ENCODE data around the gene TPD52L2. TPM values are rescaled to one million over a fixed set of nuclear protein-coding genes. Genes with fewer than 3 reads are reported as not detected.

The TPD52L2 gene
- total RNA-seq, 1 donor from 2014 or later, result 78.0 TPM

- ATAC-seq, result no peak
- DNase-seq, result no peak
- intact Hi-C loops (cut with micrococcal nuclease), result no loop called here
These were observed 24.5 kb downstream of the TPD52L2 start for GRCh38 chr20:63889241-63890200.

- intact Hi-C loops (cut with micrococcal nuclease), result no loop called here
- ATAC-seq (no peak), DNase-seq (no peak)
These were observed 25.1 kb downstream of the TPD52L2 start for GRCh38 chr20:63890201-63890576.

DNA sequence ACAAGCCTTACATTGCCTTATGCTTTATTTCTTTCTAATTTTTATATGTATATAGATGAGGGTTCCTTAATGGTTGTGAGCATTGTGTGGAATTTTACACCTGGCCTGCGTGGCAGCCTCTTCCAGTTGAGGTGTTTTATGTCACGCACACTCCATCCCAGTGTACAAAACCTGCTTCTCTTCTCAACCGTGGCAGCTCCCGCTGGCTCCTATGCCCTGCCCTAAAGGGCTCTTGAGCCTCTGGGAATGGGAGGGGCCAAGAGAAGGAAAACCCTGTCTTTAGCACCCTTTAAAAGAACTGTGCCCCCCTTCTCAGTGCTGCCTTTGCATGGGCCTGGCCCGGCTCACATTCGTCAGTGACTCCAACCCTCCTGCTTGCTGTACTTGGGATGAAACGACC lies 25.5 kb downstream of the TPD52L2 start:
- no peak for DNase-seq
- ATAC-seq, result no peak

DNA sequence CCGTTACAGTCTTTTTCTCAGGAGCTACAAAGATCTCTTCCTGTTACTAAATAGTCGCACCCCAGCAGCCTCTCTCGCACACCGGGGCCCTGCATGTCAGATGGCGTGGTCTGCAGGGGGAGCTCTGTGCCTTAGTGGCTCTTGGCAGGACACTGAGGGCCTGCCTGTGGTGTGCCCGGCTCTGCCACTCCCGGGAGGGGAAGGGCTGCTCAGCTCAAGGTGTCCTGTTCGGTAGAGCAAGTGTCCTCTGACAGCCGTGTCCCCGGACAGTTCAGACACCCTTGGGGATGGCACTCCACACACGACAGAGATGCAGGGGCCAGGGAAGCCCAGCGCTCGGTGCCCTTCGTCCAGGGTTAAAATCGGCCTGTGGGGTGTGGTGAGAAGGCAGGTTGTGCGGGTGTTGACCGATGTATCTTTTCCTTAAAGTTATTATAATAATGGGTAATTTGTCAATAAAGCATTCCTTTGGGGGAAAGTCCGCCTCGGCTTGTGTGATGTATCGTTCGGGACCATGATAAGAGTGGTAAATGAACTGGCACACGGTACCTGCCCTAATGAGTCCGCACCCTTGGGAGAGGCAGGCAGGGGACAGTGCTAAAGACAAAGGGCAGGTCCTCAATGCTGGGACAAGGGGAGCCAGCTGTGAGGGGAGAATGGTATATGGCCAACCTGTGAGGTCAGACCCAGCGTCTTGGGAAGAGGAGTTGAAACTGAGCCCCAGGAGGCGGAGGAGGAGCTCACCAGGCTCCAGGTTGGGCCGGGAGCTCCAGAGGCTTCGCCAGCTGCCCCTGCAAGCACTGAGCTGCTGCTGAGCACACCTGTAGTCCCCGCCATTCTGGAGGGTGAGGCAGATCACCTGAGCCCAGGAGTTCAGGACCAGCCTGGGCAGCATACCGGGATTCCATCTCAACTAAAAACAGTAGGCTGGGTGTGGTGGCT lies 26.3 kb downstream of the TPD52L2 start:
- DNase-seq, result peak; percentile 41
- no peak for ATAC-seq
- intact Hi-C loops (cut with micrococcal nuclease), result no loop called here

More for the DNA sequence above, 25.5 kb downstream of the TPD52L2 start:
- intact Hi-C loops (cut with micrococcal nuclease), result no loop called here

DNA sequence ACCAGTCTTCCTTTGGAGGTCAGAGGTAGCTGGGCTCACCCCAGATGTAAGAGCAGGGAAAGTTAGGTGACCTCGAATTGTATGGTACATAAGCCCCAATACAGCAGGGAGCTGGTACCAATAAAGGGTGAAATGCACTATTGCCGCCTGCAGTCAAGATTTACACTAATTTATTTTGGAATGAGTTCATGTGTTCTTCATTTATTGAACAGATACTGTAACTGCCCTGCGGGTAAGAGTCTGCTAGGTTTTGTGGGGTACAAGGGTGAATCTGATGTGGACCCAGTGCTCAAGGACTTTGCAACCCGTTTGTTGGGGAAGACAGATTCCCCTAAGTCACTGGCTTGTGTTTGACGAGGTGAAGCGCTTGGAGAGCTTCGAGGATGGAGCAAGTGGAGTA lies 27.3 kb downstream of the TPD52L2 start:
- no peak for DNase-seq
- intact Hi-C loops (cut with micrococcal nuclease), result no loop called here
- ATAC-seq, result no peak

- intact Hi-C loops (cut with micrococcal nuclease), result no loop called here
- ATAC-seq (no peak), DNase-seq (no peak)
These were observed 28.9 kb downstream of the TPD52L2 start for GRCh38 chr20:63893999-63894357.

GRCh38 chr20:63894358-63895201 lies 29.5 kb downstream of the TPD52L2 start, which contains the start of gene DNAJC5:
Gene DNAJC5 (plus strand): TSS chr20:63895126. CDS start chr20:63928346, 33,220 bp downstream.
- ATAC-seq (peak; percentile 95), DNase-seq (peak; percentile 98)
- intact Hi-C loops (cut with micrococcal nuclease), result no loop called here

GRCh38 chr20:63895202-63895951 lies 30.3 kb downstream of the TPD52L2 start:
- intact Hi-C loops (cut with micrococcal nuclease), result no loop called here
- no peak for ATAC-seq
- DNase-seq, result no peak

GRCh38 chr20:63895952-63896263 lies 30.8 kb downstream of the TPD52L2 start:
- intact Hi-C loops (cut with micrococcal nuclease), result no loop called here
- ATAC-seq (no peak), DNase-seq (no peak)

GRCh38 chr20:63896264-63897105 lies 31.4 kb downstream of the TPD52L2 start:
- ATAC-seq, result peak; percentile 9
- intact Hi-C loops (cut with micrococcal nuclease), result no loop called here
- DNase-seq, result peak; percentile 74

- DNase-seq (no peak), ATAC-seq (no peak)
- intact Hi-C loops (cut with micrococcal nuclease), result no loop called here
These were observed 33.0 kb downstream of the TPD52L2 start for GRCh38 chr20:63897978-63898561.

- intact Hi-C loops (cut with micrococcal nuclease), result no loop called here
- DNase-seq (peak; percentile 49), ATAC-seq (no peak)
These were observed 34.0 kb downstream of the TPD52L2 start for GRCh38 chr20:63898882-63899558.

DNA sequence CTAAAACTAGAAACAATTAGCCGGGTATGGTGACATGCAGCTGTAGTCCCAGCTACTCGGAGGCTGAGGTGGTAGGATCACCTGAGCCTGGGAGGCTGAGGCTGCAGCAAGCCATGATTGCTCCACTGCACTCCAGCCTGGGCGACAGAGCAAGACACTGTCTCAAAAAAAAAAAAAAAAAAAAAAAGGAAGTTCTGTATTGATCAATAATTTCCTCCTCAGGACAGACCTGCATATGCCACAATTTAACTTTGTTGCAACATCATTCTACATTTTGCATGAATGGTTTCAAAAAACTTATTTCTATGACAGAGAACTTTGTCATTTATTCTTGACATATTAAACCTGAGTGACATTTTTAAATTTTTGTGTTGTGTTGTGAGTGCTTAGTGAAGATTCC lies 35.3 kb downstream of the TPD52L2 start:
- DNase-seq (no peak), ATAC-seq (no peak)
- intact Hi-C loops (cut with micrococcal nuclease), result no loop called here

- DNase-seq, result no peak
- intact Hi-C loops (cut with micrococcal nuclease), result no loop called here
These were observed 38.9 kb downstream of the TPD52L2 start for GRCh38 chr20:63903796-63904561.

DNA sequence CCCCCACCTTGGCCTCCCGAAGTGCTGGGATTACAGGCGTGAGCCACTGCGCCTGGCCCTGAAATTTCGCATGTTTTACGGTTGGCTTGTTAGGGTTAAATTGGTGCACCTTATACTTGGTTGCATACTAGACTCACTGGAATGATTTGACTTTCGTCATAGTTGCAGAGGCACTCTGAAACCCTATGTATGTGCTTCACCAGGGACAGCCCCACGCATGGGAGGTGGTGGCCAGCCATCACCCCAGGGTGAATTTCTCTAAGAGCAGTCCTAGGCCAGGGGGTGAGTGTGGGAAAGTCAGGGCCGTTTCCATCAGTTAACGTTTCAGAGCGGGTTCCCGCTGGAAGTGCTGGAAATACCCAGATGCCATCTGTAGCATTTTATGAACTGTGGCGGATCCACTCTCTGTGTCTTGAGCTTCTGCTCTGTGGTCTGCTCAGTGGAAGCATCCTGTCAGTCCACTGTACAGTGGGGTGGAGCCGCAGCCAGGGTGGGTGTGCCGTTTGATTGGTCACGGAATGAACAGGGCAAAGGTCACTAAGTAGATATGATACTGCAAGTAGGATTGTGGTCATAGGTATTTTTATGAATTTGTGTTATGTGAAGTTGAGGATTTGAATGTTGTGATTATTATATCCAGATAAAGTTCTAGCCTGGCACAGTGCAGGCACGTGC lies 43.1 kb downstream of the TPD52L2 start:
- no peak for DNase-seq
- no peak for ATAC-seq
- intact Hi-C loops (cut with micrococcal nuclease), result no loop called here

More at GRCh38 chr20:63903796-63904561, 38.9 kb downstream of the TPD52L2 start:
- ATAC-seq, result no peak

All from left ventricle myocardium superior (tissue), 1 donor.